ENCODE data around the gene CAPZA2. TPM values are rescaled to one million over a fixed set of nuclear protein-coding genes. Genes with fewer than 3 reads are reported as not detected.

CAPZA2 gene
- total and polyA plus RNA-seq, 9 of the 15 experiments (the other 6 are each of a cell fraction or from before 2014, with no cell fraction given), result 67.0 to 524 (median 176) TPM

DNA sequence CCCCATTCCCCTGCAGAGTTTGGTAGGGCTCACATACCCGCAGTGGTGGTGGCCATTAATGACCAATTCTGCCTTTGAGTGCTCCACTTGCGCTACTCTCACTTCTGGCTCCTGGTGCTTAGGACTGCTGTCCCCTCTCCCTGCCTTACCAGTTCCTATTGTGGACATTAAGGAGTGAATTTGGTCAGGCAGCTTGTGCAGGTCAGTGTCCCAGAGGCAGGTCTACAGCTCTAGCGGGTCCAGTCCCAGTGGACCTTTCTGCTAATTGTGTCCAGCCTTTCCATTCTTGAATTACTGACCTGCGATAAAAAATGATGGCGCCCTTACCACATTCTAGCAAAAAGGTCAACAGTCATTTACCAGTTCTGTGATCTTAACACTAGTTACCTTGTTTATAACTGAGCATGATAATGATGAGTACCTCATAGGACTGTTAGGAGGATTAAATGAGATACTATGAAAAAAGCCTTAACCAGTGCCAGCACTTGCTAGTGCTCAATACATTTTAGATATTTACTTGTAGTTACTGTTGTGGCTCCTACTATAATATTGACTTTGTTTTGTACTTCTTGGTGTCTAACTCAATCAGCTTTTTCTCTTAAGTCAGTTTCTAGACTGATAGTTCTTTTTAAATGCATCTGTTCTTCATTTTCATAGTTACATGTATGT is 105.0 kb downstream of the CAPZA2 start (continued):
- TF ChIP-seq, protein P1, sequence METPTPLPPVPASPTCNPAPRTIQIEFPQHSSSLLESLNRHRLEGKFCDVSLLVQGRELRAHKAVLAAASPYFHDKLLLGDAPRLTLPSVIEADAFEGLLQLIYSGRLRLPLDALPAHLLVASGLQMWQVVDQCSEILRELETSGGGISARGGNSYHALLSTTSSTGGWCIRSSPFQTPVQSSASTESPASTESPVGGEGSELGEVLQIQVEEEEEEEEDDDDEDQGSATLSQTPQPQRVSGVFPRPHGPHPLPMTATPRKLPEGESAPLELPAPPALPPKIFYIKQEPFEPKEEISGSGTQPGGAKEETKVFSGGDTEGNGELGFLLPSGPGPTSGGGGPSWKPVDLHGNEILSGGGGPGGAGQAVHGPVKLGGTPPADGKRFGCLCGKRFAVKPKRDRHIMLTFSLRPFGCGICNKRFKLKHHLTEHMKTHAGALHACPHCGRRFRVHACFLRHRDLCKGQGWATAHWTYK (CRISPR knock-in tag; IDR thresholded peaks at IDR 0.05), result no peak
- TF ChIP-seq HNRNPH1 (optimal IDR thresholded peaks at IDR 0.05; ENCODE audit: low read depth, low read length), result no peak
- no peak for TF ChIP-seq SPI1 (IDR thresholded peaks at IDR 0.05; ENCODE audit: borderline replicate concordance, low read depth, low read length)
- TF ChIP-seq, protein P2, sequence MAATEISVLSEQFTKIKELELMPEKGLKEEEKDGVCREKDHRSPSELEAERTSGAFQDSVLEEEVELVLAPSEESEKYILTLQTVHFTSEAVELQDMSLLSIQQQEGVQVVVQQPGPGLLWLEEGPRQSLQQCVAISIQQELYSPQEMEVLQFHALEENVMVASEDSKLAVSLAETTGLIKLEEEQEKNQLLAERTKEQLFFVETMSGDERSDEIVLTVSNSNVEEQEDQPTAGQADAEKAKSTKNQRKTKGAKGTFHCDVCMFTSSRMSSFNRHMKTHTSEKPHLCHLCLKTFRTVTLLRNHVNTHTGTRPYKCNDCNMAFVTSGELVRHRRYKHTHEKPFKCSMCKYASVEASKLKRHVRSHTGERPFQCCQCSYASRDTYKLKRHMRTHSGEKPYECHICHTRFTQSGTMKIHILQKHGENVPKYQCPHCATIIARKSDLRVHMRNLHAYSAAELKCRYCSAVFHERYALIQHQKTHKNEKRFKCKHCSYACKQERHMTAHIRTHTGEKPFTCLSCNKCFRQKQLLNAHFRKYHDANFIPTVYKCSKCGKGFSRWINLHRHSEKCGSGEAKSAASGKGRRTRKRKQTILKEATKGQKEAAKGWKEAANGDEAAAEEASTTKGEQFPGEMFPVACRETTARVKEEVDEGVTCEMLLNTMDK (IDR thresholded peaks at IDR 0.05; ENCODE audit: borderline replicate concordance, insufficient read depth, low read depth, low read length, poor library complexity, severe bottlenecking), result no peak
- no peak for TF ChIP-seq FOXJ2 (tag; IDR thresholded peaks at IDR 0.05)
- TF ChIP-seq KDM1A (IDR thresholded peaks at IDR 0.05), result peak in 1 of 2 experiments; percentile 58; a peak in 2 of 4 replicates
- TF ChIP-seq, protein P3, sequence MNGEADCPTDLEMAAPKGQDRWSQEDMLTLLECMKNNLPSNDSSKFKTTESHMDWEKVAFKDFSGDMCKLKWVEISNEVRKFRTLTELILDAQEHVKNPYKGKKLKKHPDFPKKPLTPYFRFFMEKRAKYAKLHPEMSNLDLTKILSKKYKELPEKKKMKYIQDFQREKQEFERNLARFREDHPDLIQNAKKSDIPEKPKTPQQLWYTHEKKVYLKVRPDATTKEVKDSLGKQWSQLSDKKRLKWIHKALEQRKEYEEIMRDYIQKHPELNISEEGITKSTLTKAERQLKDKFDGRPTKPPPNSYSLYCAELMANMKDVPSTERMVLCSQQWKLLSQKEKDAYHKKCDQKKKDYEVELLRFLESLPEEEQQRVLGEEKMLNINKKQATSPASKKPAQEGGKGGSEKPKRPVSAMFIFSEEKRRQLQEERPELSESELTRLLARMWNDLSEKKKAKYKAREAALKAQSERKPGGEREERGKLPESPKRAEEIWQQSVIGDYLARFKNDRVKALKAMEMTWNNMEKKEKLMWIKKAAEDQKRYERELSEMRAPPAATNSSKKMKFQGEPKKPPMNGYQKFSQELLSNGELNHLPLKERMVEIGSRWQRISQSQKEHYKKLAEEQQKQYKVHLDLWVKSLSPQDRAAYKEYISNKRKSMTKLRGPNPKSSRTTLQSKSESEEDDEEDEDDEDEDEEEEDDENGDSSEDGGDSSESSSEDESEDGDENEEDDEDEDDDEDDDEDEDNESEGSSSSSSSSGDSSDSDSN (IDR thresholded peaks at IDR 0.05; ENCODE audit: borderline replicate concordance in 1 of 2, low read depth in 2 of 2, low read length in 2 of 2), result no peak
- TF ChIP-seq MCM3 (IDR thresholded peaks at IDR 0.05), result no peak
- TF ChIP-seq STAT5A (IDR thresholded peaks at IDR 0.05; ENCODE audit: borderline replicate concordance, low read length), result no peak
- TF ChIP-seq POLR3G (IDR thresholded peaks at IDR 0.05; ENCODE audit: extremely low read depth, insufficient read length, insufficient replicate concordance), result no peak
- TF ChIP-seq GTF2E2 (tag; IDR thresholded peaks at IDR 0.05), result no peak
- no peak for TF ChIP-seq MEF2D (tag; conservative IDR thresholded peaks at IDR 0.05; ENCODE audit: low read depth)
- no peak for TF ChIP-seq ZNF197 (CRISPR knock-in tag; IDR thresholded peaks at IDR 0.05; ENCODE audit: low read depth)
- TF ChIP-seq KAT8 (IDR thresholded peaks at IDR 0.05; ENCODE audit: low read depth), result no peak
- TF ChIP-seq, protein P4, sequence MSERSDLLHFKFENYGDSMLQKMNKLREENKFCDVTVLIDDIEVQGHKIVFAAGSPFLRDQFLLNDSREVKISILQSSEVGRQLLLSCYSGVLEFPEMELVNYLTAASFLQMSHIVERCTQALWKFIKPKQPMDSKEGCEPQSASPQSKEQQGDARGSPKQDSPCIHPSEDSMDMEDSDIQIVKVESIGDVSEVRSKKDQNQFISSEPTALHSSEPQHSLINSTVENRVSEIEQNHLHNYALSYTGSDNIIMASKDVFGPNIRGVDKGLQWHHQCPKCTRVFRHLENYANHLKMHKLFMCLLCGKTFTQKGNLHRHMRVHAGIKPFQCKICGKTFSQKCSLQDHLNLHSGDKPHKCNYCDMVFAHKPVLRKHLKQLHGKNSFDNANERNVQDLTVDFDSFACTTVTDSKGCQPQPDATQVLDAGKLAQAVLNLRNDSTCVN (CRISPR knock-in tag; IDR thresholded peaks at IDR 0.05), result no peak
- TF ChIP-seq CSDE1 (IDR thresholded peaks at IDR 0.05), result peak in 1 of 2 experiments; percentile 44; a peak in 1 of 4 replicates
- TF ChIP-seq SMARCA5 (IDR thresholded peaks at IDR 0.05), result 0 out of 2 replicates have a peak, but pooled peaks have one; percentile 19
- TF ChIP-seq SREBF2 (CRISPR knock-in tag; IDR thresholded peaks at IDR 0.05), result no peak

Data from K562 (cell line).